ENCODE results near the gene PTPRF.

PTPRF gene

GRCh38 chr1:43592051-43592665 is 61.5 kb downstream of the PTPRF start:
- H3K9me2 ChIP-seq (replicated peaks; ENCODE audit: insufficient read depth, low read length): no peaks in the 10 kb centered on the region
- TF ChIP-seq EZH2phosphoT487 (conservative IDR thresholded peaks at IDR 0.05; ENCODE audit: low read length) (no peak), CTCF (IDR thresholded peaks at IDR 0.05; ENCODE audit: insufficient read depth, low read length, poor library complexity, severe bottlenecking) (no peak)
- no peaks in the 10 kb centered on the region for H4K20me1 ChIP-seq (ENCODE audit: low read depth, low read length)
- H3F3A ChIP-seq (ENCODE audit: insufficient read depth): no peaks in the 10 kb centered on the region
- no peak overlapping the region for H3K9ac ChIP-seq (ENCODE audit: low read length)
- no peak overlapping the region for H3K27ac ChIP-seq (ENCODE audit: low read depth, low read length)
- H2AFZ ChIP-seq (ENCODE audit: low read depth, low read length, severe bottlenecking): no peak overlapping the region
- no peaks in the 10 kb centered on the region for H3K79me2 ChIP-seq (ENCODE audit: insufficient read depth, low read length)
- H3K4me3 ChIP-seq (ENCODE audit: insufficient read depth, low read length, poor library complexity, severe bottlenecking): no peak overlapping the region
- H3K4me2 ChIP-seq (ENCODE audit: low read depth, low read length, poor library complexity, severe bottlenecking): no peak overlapping the region
- no peaks in the 10 kb centered on the region for H3K36me3 ChIP-seq (ENCODE audit: low read length)
- H3K9me3 ChIP-seq (ENCODE audit: insufficient read depth, low read length): no peaks in the 10 kb centered on the region
- no peaks in the 10 kb centered on the region for H3K27me3 ChIP-seq (ENCODE audit: low read length)

GRCh38 chr1:43592974-43593683 is 62.4 kb downstream of the PTPRF start:
- Histone ChIP-seq H3K9me3 (ENCODE audit: insufficient read depth, low read length) (no peaks in the 10 kb centered on the region), H3K9ac (ENCODE audit: low read length) (no peak overlapping the region), H2AFZ (ENCODE audit: low read depth, low read length, severe bottlenecking) (no peak overlapping the region), H3F3A (ENCODE audit: insufficient read depth) (no peaks in the 10 kb centered on the region), H4K20me1 (ENCODE audit: low read depth, low read length) (no peaks in the 10 kb centered on the region), H3K4me2 (ENCODE audit: low read depth, low read length, poor library complexity, severe bottlenecking) (no peak overlapping the region), H3K36me3 (ENCODE audit: low read length) (no peaks in the 10 kb centered on the region), H3K79me2 (ENCODE audit: insufficient read depth, low read length) (no peaks in the 10 kb centered on the region), H3K27ac (ENCODE audit: low read depth, low read length) (no peak overlapping the region), H3K27me3 (ENCODE audit: low read length) (no peaks in the 10 kb centered on the region), H3K4me3 (ENCODE audit: insufficient read depth, low read length, poor library complexity, severe bottlenecking) (no peak overlapping the region), H3K9me2 (replicated peaks; ENCODE audit: insufficient read depth, low read length) (no peaks in the 10 kb centered on the region)
- TF ChIP-seq EZH2phosphoT487 (conservative IDR thresholded peaks at IDR 0.05; ENCODE audit: low read length) (no peak), CTCF (IDR thresholded peaks at IDR 0.05; ENCODE audit: insufficient read depth, low read length, poor library complexity, severe bottlenecking) (no peak)

GRCh38 chr1:43596579-43596978 is 65.9 kb downstream of the PTPRF start:
- Histone ChIP-seq H3K36me3 (ENCODE audit: low read length) (no peaks in the 10 kb centered on the region), H4K20me1 (ENCODE audit: low read depth, low read length) (no peaks in the 10 kb centered on the region), H3K9me2 (replicated peaks; ENCODE audit: insufficient read depth, low read length) (no peaks in the 10 kb centered on the region), H3K27ac (ENCODE audit: low read depth, low read length) (no peak overlapping the region), H3K4me3 (ENCODE audit: insufficient read depth, low read length, poor library complexity, severe bottlenecking) (no peak overlapping the region), H2AFZ (ENCODE audit: low read depth, low read length, severe bottlenecking) (no peak overlapping the region), H3K4me2 (ENCODE audit: low read depth, low read length, poor library complexity, severe bottlenecking) (no peak overlapping the region), H3F3A (ENCODE audit: insufficient read depth) (no peaks in the 10 kb centered on the region), H3K27me3 (ENCODE audit: low read length) (no peaks in the 10 kb centered on the region), H3K9me3 (ENCODE audit: insufficient read depth, low read length) (no peaks in the 10 kb centered on the region), H3K79me2 (ENCODE audit: insufficient read depth, low read length) (no peaks in the 10 kb centered on the region), H3K9ac (ENCODE audit: low read length) (no peak overlapping the region)
- TF ChIP-seq CTCF (IDR thresholded peaks at IDR 0.05; ENCODE audit: insufficient read depth, low read length, poor library complexity, severe bottlenecking) (no peak), EZH2phosphoT487 (conservative IDR thresholded peaks at IDR 0.05; ENCODE audit: low read length) (no peak)
